ENCODE results near the gene PSMA4.

DNA sequence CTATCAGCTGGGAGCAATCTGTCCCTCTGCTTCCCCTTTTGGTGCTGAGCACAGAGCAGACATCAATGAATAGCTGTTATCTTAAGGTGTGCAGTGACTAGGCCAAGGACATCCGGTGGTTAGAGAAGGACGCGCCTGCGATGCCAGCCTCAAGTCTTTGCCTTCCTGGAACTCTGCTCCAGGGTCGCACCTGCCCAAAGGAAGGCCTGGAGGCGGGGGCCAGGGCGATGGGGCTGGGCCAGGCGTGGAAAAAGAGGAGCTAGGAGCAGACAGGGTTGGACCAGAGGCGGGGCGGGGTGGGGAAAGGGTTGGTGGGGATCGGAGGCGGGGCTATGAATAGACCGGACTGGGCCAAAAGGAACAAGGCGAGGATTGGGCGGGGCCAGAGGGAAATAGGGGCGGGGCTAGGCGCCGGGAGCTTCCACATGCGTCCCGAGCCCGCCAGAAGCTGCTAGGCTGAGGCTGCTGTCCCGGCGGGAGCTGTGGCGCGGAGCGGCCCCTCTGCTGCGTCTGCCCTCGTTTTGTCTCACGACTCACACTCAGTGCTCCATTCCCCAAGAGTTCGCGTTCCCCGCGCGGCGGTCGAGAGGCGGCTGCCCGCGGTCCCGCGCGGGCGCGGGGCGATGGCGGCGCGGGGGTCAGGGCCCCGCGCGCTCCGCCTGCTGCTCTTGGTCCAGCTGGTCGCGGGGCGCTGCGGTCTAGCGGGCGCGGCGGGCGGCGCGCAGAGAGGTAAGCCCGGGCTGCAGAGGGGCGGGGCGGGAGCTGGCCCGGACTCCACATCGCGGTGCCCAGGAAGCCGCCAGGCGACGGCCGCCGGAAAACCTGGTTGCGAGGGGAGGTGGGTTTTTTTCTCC lies 25.1 kb downstream of the PSMA4 start, which contains the start of gene CHRNA5:
- TF ChIP-seq POLR2AphosphoS5 (IDR thresholded peaks at IDR 0.05) (no peak), CTCF (IDR thresholded peaks at IDR 0.05) (no peak)

Data from suprapubic skin (tissue), 3 donors.